ENCODE results near the gene AGRN. TPM values are rescaled to one million over a fixed set of nuclear protein-coding genes. Genes with fewer than 3 reads are reported as not detected.

Gene AGRN
- total RNA-seq, 4 donors from 2014 or later = 8.2 to 86.9 (median 26.2) TPM

- Histone ChIP-seq H3K4me3 (no peak overlapping the region), H3K4me1 (peaks cover 0 to 12% of the 10 kb centered on the region in 2 donors), H3K9me3 (no peaks in the 10 kb centered on the region), H3K27ac (no peak overlapping the region), H3K36me3 (no peaks in the 10 kb centered on the region), H3K27me3 (peaks cover 4 to 16% of the 10 kb centered on the region in 2 donors)
- intact Hi-C loops (cut with DNase I; ENCODE audit: low total_unique reads) = loop anchor here (5.0 to 10.0 kb wide), 2 partner anchors 36 to 83 kb away; partner anchors contain the start of gene PERM1
- TF ChIP-seq POLR2A (IDR thresholded peaks at IDR 0.05) (no peak), CTCF (IDR thresholded peaks at IDR 0.05) (no peak)
- DNase-seq = no peak
Observed at GRCh38 chr1:1067860-1068516, 48.1 kb downstream of the AGRN start.

GRCh38 chr1:1068517-1069055 is 48.7 kb downstream of the AGRN start:
- no peak for TF ChIP-seq CTCF (IDR thresholded peaks at IDR 0.05)
- DNase-seq = no peak
- Histone ChIP-seq H3K27me3 (peaks cover 4 to 16% of the 10 kb centered on the region in 2 donors), H3K4me1 (peaks cover 0 to 12% of the 10 kb centered on the region in 2 donors), H3K27ac (no peak overlapping the region), H3K4me3 (peak overlapping the region in 1 of 2 donors; percentile 26), H3K9me3 (no peaks in the 10 kb centered on the region), H3K36me3 (no peaks in the 10 kb centered on the region)
- intact Hi-C loops (cut with DNase I; ENCODE audit: low total_unique reads) = loop anchor here (5.0 to 10.0 kb wide), 2 partner anchors 36 to 84 kb away; partner anchors contain the start of gene PERM1

GRCh38 chr1:1069056-1069710 is 49.3 kb downstream of the AGRN start:
- H3K4me3 ChIP-seq = peak overlapping the region in 1 of 2 donors; percentile 26
- H3K27ac ChIP-seq = no peak overlapping the region
- peaks cover 4 to 16% of the 10 kb centered on the region in 2 donors for H3K27me3 ChIP-seq
- intact Hi-C loops (cut with DNase I; ENCODE audit: low total_unique reads) = loop anchor here (5.0 to 10.0 kb wide), 2 partner anchors 37 to 84 kb away; partner anchors contain the start of gene PERM1
- DNase-seq = peak; percentile 32 to 63
- peaks cover 0 to 12% of the 10 kb centered on the region in 2 donors for H3K4me1 ChIP-seq
- TF ChIP-seq POLR2A (IDR thresholded peaks at IDR 0.05) (peak in 1 of 2 donors; percentile 26), CTCF (IDR thresholded peaks at IDR 0.05) (no peak)
- no peaks in the 10 kb centered on the region for H3K9me3 ChIP-seq
- H3K36me3 ChIP-seq = no peaks in the 10 kb centered on the region

- Histone ChIP-seq H3K4me1 (peaks cover 0 to 12% of the 10 kb centered on the region in 2 donors), H3K9me3 (no peaks in the 10 kb centered on the region), H3K27me3 (peaks cover 4 to 16% of the 10 kb centered on the region in 2 donors), H3K4me3 (peak overlapping the region in 1 of 2 donors; percentile 26), H3K36me3 (no peaks in the 10 kb centered on the region), H3K27ac (no peak overlapping the region)
- no peak for DNase-seq
- intact Hi-C loops (cut with DNase I; ENCODE audit: low total_unique reads) = loop anchor here (5.0 to 10.0 kb wide), 2 partner anchors 38 to 85 kb away; partner anchors contain the start of gene PERM1
- TF ChIP-seq POLR2A (IDR thresholded peaks at IDR 0.05) = no peak
Observed at GRCh38 chr1:1069711-1070676, 50.1 kb downstream of the AGRN start.
